H1 (cell line): ENCODE data around the gene ZNF592. TPM values are rescaled to one million over a fixed set of nuclear protein-coding genes. Genes with fewer than 3 reads are reported as not detected.

Source experiments
- EP300 ChIP-seq, 2 experiments: IDR thresholded peaks; 1 replicate in 1 of 2; 2 replicates in 1 of 2; pipeline ENCODE4 v1.6.1; 2011 to 2012; ENCODE audit warnings: low read depth in 2 of 2, low read length in 2 of 2, mild to moderate bottlenecking in 2 of 2, borderline replicate concordance in 1 of 2, inconsistent platforms in 1 of 2, moderate library complexity in 1 of 2
- polyA plus RNA-seq, 7 experiments: library from polyadenylated mRNA; depleted of rRNA in 3 of 7; stranded (reverse) in 5 of 7; unstranded in 2 of 7; fragments of >200 nt in 5 of 7; fragments of 200-250 nt in 2 of 7; gene quantifications; 1 replicate in 5 of 7; 2 replicates in 1 of 7; 4 replicates in 1 of 7; pipeline versions ENCODE4 v1.2.1 to v1.2.3, GENCODE V29; 2011 to 2013; ENCODE audit warnings: missing spikeins in 2 of 7, mixed read lengths in 2 of 7
- total RNA-seq: library from RNA; stranded (reverse); fragmentation: NEBNext Ultra II Directional; extraction: Animal tissue kit (Norgen Biotek cat#: 25700); gene quantifications from 2 replicates; pipeline ENCODE4 v1.2.1, GENCODE V29; 2021

Gene ZNF592
- total and polyA plus RNA-seq, 2 of the 8 experiments (the other 6 are each of a cell fraction or from before 2014, with no cell fraction given): 14.2 to 33.0 TPM

DNA sequence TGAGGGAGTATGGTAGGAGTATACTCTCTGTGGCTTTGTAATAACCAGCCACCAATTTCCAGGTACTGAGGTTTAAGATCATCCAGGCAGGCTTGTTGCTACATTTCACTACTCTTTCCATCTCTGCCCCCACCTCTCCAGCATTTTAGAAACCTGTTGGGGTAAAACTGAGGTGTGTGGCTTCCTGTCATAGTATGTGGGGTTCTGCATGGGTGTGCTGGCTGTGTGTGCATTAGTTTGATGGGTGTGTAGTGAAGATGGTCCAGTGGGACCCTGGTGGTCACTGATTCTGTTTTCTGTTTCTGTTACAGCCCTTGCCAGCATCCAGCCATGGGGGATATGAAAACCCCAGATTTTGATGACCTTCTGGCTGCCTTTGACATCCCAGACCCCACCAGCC lies 34.0 kb downstream of the ZNF592 start (continued):
- TF ChIP-seq EP300 (IDR thresholded peaks at IDR 0.05; ENCODE audit: borderline replicate concordance in 1 of 2, low read depth in 2 of 2, low read length in 2 of 2): no peak
